HG03520 (cell line): ENCODE measurements around the gene RNF114.
"Not testable (repeated sequence)": the region's sequence is repeated elsewhere in the genome, so short reads cannot be mapped to it uniquely, and the experiment has no call there.

Experiments
- ATAC-seq: cut with Tn5 transposase; IDR thresholded peaks from one replicate; pipeline ENCODE4 v1.9.1; 2021; ENCODE audit warnings: mild to moderate bottlenecking, moderate library complexity; ENCODE audit not compliant: unreplicated experiment

Gene RNF114

DNA sequence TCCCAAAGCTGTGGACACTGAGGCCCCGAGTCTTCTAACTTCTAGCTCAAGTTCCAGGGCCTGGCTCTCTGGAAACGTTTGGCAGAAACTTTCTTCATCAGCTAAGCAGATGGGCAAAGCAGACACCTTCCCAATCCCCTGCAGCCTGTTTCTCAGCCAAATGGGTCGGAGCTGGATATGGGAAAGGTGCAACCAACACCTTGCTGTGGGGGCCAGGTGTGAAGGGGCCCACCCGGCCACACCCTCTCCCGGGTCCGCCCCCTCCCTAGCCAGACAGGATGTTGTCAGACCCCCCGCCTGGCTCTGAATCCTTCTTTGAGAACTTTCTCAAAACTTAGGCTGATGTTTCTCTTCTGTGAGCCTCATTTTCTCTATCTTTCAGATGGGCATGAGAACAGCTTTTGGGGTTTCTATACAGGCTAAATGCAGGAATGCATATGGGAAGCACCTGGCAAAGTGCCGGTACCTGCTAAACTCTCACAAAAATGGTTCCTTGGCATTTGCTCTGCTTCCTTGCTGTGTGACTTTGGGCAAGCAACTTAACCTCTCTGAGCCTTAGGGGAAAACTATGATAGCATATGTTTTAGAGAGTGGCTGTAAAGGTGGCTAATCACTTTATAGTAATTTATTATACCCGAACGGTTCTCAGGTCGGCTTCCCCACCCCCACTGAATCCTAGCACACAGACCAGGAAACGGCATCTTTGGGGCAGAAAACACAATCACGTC lies 48.4 kb downstream of the RNF114 start:
- ATAC-seq = no peak

DNA sequence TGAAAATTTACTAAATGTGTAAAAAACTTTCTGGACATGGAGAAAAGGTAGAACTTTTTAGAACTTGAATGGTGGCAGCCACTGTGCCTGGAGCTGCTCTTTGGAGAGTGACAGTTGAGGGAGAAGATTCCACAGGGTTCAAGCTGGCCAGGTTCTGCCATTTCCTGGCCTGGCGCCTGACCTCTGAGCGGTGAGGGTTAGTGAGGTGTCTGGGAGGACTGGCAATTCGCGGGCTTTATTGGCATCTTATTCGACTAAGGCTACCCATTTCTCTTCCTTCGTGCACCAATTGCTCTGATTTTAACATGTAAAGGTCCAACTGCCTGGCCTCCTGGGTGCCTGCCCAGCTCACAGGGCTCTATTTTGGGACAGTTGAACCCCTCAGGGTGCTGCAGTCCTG lies 49.0 kb downstream of the RNF114 start:
- ATAC-seq = no peak

DNA sequence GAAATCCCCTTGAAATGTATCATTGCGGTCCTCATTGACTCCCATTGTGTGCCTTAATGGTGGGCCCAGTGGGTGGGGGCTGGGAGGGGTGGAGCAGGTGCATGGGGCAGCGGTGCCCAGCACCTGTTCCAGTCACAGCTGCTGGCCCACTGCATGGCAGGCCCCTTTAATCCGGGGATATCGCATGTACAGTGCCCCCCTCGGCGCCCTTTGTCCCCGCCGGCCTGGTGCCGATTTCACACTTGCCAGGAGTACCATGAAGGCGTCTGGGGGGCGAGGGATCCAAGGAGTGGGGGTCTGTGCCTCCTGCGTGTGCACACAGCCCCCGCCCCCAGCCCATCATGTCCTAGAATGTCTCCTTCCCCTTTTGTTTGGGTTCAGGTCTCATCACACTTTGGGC lies 49.4 kb downstream of the RNF114 start:
- ATAC-seq = no peak

DNA sequence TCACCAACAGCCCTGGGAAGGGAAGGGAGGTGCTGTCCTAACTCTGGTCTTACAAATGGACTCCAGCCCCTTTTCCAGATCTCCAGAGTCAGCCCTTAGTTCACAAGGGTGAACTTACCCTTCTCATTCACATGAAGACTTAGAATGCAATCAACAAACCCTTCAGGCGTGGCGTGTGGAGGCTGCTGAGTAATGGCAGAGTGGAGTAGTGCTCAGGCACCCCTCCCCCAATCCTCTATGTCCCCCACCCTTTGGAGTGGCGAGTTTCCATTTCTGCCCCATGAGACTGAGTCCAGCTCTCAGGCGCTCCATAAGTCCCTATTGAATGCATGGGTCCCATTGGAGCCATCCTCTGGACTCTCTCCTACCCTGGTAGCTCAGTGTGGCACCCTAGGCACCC lies 49.9 kb downstream of the RNF114 start:
- ATAC-seq = no peak

DNA sequence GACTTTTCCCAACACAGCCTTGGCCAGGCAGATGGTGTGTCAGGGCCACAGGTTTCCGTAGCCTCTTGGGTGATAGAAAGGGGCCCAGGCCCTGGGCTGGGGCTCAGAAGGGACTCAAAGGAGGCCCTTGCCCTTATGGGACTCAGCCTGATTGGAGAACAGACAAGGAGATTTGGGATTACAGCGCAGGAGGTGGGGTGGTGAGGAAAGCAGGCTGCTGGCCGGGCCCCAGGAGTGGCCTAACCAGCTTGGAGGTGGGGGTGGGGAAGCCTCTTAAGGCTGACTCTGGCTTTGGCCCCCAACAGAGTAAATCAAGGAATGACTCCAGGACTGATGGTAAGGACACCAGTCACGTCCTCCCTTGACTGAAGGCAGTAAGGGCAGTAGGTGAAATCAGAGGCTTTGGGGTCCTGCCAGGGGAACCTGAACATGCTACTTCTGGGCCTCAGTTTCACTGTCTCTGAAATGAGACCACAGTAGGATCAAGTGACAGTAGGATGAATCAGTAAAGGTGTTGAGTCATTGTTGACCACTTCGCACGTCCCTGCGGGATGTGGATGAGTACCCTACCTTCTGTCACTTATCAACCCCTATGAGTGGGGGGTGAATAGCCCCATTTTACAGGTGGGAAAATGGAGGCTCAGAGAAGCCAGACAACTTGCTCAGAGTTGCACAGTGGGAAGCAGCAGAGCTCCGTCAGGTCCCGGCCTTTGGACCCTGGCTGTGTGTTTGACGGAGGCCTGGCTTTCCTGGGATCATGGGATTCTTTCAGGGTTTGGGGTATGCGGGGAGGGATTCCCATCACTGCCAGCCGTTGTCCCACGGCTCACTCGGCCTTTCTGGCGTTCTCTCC lies 51.0 kb downstream of the RNF114 start:
- ATAC-seq = no peak

DNA sequence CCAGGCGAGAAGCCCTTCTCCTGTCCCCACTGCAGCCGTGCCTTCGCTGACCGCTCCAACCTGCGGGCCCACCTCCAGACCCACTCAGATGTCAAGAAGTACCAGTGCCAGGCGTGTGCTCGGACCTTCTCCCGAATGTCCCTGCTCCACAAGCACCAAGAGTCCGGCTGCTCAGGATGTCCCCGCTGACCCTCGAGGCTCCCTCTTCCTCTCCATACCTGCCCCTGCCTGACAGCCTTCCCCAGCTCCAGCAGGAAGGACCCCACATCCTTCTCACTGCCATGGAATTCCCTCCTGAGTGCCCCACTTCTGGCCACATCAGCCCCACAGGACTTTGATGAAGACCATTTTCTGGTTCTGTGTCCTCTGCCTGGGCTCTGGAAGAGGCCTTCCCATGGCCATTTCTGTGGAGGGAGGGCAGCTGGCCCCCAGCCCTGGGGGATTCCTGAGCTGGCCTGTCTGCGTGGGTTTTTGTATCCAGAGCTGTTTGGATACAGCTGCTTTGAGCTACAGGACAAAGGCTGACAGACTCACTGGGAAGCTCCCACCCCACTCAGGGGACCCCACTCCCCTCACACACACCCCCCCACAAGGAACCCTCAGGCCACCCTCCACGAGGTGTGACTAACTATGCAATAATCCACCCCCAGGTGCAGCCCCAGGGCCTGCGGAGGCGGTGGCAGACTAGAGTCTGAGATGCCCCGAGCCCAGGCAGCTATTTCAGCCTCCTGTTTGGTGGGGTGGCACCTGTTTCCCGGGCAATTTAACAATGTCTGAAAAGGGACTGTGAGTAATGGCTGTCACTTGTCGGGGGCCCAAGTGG lies 51.9 kb downstream of the RNF114 start:
- ATAC-seq = no peak

DNA sequence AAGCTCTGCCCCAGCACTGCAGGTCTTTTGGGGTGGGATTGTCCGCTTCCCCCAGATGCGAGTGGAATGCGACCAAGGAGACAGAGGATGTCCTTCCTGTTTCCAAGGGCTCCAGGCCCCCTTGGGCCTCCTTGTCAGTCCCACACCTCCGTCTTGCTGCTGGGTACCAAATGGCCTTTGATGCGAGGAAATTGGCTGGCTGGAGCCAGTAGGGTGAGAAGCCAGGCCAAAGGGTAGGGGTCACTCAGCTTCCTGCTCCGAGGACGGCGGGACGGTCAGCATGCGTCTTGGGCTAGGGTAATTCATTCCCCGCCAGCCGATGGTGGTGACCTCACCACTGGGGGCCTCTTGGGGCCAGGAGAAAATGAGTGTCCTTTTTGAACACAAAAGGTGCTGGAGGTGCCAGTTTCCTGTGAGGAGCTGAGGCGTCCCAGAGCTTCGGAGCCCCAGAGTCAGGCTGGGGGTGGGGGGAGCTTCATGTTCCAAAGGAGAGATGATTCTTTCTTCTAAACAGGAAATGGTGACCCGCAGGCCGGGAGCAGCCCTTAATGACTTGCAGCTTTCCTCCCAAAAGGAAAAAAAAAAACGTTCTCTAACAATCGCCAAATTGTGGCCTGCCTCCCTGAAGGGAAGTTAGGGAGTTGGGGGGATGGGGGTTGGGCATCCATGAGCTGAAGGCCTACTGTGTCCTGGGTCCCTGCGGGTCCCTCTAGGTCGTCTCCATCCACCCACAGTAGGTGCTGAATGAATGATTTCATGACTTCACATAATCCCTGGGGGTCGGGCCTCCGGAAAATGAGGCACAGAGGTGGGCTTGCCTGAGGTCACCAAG lies 53.3 kb downstream of the RNF114 start:
- no peak for ATAC-seq

DNA sequence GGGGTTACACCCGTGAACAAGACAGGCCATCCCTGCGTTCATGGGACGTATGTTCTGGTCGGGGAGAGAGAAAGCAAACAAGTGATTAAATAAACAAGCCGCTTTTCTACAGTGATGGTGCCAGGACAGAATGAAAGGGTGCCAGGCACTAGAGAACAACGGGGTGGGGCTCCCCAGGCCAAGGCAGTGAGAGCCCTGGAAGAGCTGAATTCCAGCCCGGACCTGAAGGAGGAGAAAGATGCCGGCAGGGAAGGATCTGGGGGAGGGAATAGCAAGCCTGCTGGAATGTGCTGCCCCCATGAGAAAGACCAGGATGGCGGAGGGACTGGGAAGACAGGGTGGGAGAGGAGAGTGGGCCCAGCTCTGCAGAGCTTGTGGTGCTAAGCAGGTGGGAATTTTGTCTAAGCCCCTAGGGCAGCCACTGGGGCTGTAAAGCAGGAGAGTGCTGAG lies 54.1 kb downstream of the RNF114 start:
- ATAC-seq = no peak

DNA sequence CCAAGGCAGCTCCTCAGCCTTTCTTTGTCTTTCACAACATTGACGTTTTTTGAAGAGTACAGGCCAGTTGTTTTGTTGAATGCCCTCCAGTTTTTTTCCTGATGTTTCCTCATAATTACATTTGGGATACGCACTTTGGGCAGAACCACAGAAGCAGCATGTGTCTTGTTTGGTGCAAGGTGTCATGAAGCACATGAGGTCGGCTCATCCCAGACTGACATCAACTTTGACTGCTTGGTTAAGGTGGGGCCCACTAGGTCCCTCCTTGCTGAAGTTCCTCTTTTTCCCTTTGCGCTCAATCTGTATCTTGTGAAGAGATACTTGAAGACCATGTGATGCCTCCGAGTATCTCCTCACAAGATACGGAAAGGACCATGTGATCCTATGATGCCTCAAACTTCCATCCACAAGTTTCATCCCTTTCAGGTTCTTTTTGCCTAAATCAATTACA lies 57.1 kb downstream of the RNF114 start:
- no peak for ATAC-seq

DNA sequence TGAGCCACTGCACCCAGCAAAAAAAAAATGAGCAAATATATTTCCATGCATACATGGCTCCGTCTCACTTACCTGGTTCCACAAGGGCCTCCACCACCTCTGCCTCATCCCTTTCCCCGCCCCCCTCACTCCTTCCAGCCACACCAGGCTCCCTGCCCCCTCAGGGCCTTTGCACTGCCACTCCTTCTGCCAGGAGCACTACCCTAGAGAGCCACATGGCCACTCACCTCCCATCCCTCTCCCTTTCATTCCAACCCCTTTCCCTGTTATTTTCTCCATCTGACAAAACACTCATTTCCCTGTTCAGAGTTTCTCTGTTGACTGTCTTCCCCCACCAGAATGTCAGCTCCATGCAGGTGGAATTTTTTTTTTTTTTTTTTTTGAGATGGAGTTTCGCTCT lies 59.4 kb downstream of the RNF114 start:
- ATAC-seq = no peak

DNA sequence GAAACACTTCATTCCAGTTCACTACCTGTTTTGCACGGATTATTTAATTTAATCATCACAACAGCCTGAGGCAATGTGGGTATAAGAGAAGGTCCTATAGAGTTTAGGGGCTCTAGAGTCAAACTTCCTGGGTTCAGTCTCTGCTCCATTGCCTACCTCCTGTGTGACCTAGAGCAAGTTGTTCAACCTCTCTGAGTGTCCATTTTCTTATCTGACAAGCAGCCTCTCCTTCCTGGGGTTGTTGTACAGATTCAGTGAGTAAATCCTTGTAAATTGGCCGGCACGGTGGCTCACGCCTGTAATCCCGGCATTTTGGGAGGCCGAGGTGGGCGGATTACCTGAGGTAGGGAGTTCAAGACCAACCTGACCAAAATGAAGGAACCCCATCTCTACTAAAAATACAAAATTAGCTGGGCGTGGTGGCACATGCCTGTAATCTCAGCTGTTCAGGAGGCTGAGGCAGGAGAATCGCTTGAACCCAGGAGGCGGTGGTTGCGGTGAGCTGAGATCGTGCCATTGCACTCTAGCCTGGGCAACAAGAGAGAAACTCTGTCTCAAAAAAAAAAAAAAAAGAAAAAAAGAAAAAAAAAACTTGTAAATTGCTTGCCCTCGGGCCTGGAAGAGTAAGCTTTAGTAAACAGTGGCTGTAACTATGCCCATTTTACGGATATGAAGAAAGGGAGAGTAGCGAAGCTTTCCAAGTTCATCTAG lies 62.4 kb downstream of the RNF114 start:
- not testable (repeated sequence) for ATAC-seq

DNA sequence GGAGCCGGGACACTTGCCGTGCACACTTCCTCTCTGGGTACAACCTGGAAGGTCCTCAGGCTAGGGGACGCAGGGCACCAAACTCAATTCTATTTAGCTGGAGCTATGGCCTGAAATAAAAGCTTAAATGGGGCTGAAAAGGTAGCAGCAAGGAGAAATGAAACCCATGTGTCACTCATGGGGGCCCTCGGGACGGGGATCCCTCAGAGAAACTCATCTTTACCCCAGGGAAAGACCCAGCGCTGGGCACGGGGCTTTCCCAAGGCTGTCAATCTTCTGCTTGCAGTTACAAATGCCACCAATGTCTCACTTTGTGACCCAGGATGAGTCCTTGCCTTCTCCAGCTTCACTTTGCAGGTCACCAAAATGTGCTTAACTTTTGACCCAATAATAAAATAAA lies 63.1 kb downstream of the RNF114 start:
- ATAC-seq = no peak

DNA sequence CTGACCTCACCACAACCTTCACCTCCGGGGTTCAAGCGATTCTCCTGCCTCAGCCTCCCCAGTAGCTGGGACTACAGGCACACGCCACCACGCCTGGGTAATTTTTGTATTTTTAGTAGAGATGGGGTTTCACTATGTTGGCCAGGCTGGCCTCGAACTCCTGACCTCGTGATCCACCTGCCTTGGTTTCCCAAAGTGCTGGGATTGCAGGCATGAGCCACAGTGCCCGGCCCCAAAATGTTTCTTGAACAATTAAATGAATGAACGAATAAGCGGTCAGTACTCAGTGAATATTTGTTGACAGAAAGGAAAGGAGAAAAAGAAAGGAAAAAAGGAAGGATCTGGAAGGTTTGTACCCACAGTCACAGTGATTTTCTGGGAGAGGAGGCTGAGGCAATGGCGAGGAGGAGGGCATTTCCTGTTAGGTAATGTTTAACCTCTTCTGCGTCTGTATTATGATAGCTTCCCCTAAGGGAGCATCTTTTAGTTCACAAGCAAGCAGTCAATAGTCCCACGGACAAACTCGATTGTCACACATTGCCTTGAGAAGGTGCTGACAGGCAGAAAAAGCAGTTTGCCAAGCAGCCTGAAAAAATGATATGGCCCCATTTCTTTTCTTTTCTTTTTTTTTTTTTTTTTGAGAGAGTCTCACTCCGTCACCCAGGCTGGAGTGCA lies 64.5 kb downstream of the RNF114 start:
- ATAC-seq = not testable (repeated sequence)

DNA sequence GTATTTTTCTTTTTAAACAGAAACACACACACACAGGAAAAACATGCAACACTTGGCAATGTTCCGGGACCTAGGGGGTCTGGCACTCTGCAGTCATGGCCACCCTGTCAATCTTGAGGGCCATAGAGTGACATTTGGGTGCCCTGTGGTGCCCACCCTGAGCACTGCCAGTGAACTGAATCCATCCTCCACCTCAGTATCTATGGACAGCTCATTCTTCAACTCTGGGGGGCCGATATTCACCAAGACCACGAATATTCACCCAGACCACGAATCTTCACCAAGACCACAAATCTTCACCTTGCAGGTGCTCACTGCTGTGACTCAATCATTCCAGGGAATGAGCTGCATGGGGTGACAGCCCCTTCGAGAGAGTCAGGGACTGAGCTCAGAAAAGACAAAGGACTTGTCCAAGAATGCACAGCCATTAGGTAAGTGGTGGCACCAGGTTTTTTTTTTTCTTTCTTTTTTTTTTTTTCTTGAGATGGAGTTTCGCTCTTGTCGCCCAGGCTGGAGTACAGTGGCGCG lies 65.7 kb downstream of the RNF114 start:
- ATAC-seq = no peak

DNA sequence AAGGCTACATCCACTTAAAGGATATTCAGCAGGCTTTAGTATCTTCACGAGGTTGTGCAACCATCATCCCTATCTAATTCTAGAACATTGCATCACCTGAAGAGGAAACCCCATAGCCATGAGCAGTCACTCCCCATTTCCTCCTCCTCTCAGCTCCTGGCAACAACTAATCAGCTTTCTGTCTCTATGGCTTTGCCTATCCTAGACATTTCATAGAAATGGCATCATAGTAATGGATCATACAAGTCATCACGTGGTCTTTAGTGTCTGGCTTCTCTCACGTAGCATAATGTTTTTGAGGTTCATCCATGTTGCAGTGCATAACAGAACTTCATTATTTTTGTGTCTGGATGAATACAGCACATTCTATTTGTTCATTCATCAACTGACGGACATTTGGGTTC lies 67.1 kb downstream of the RNF114 start:
- ATAC-seq = no peak
